NB4 (cell line): ENCODE results near the gene TENM4.

Source experiments
- POLR2A ChIP-seq: IDR thresholded peaks from 2 replicates; pipeline ENCODE4 v1.6.1; 2011; ENCODE audit warnings: mild to moderate bottlenecking; ENCODE audit not compliant: insufficient read length; ENCODE audit errors: extremely low read depth
- TF ChIP-seq, protein P1 (sequence below): IDR thresholded peaks from one replicate; pipeline ENCODE4 v1.5.1; 2012; ENCODE audit warnings: low read depth, low read length

- TF ChIP-seq, protein P1, sequence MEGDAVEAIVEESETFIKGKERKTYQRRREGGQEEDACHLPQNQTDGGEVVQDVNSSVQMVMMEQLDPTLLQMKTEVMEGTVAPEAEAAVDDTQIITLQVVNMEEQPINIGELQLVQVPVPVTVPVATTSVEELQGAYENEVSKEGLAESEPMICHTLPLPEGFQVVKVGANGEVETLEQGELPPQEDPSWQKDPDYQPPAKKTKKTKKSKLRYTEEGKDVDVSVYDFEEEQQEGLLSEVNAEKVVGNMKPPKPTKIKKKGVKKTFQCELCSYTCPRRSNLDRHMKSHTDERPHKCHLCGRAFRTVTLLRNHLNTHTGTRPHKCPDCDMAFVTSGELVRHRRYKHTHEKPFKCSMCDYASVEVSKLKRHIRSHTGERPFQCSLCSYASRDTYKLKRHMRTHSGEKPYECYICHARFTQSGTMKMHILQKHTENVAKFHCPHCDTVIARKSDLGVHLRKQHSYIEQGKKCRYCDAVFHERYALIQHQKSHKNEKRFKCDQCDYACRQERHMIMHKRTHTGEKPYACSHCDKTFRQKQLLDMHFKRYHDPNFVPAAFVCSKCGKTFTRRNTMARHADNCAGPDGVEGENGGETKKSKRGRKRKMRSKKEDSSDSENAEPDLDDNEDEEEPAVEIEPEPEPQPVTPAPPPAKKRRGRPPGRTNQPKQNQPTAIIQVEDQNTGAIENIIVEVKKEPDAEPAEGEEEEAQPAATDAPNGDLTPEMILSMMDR, result no peak
- no peak for TF ChIP-seq POLR2A
These were observed 653.1 kb downstream of the TENM4 start for GRCh38 chr11:78787696-78788095.
